ENCODE data around the gene PRKAA1. TPM values are rescaled to one million over a fixed set of nuclear protein-coding genes. Genes with fewer than 3 reads are reported as not detected.

Gene PRKAA1
- total and polyA plus RNA-seq, 2 of the 13 experiments (the other 11 are each of a cell fraction or from before 2014, with no cell fraction given) = 36.6 to 58.0 TPM

DNA sequence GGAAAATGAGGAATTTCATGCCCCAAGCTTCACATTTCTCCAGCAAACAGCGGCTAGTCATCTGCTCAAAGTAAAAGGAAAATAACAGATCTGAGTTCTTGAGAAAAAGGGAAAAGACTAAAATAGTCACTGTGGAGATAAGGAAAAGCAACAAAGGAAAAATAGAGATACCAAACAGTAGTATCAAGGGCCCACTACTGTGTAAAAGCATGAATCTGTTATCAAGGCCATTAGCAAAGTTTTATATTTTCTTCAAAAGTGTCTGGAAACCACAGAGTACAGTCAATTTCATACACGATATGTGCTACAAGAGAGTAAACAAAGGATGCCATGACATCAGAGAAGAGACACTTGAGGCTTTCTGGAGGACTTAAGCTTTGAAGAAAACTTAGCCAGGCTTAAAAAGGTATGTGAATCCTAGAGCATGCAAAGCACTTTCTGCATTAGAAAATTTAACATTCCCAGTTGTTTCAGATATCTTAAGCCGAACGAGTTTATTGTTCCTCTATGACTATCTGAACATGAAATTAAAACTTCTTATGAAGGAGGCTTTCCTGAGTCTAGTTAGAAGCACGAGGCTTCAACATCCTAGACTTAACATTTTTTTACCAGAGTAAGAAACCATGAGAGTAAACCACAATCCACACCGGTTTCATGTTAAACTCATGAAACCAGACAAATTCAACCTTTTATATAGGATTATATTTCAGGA lies 43.6 kb downstream of the PRKAA1 start (continued):
- TF ChIP-seq, protein P1, sequence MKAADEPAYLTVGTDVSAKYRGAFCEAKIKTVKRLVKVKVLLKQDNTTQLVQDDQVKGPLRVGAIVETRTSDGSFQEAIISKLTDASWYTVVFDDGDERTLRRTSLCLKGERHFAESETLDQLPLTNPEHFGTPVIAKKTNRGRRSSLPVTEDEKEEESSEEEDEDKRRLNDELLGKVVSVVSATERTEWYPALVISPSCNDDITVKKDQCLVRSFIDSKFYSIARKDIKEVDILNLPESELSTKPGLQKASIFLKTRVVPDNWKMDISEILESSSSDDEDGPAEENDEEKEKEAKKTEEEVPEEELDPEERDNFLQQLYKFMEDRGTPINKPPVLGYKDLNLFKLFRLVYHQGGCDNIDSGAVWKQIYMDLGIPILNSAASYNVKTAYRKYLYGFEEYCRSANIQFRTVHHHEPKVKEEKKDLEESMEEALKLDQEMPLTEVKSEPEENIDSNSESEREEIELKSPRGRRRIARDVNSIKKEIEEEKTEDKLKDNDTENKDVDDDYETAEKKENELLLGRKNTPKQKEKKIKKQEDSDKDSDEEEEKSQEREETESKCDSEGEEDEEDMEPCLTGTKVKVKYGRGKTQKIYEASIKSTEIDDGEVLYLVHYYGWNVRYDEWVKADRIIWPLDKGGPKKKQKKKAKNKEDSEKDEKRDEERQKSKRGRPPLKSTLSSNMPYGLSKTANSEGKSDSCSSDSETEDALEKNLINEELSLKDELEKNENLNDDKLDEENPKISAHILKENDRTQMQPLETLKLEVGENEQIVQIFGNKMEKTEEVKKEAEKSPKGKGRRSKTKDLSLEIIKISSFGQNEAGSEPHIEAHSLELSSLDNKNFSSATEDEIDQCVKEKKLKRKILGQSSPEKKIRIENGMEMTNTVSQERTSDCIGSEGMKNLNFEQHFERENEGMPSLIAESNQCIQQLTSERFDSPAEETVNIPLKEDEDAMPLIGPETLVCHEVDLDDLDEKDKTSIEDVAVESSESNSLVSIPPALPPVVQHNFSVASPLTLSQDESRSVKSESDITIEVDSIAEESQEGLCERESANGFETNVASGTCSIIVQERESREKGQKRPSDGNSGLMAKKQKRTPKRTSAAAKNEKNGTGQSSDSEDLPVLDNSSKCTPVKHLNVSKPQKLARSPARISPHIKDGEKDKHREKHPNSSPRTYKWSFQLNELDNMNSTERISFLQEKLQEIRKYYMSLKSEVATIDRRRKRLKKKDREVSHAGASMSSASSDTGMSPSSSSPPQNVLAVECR (CRISPR knock-in tag; IDR thresholded peaks at IDR 0.05; ENCODE audit: borderline replicate concordance) = no peak
- 0 out of 2 replicates have a peak, but pooled peaks have one; percentile 27 for TF ChIP-seq FOXA3 (CRISPR knock-in tag; IDR thresholded peaks at IDR 0.05)
- TF ChIP-seq FOXJ3 (CRISPR knock-in tag; IDR thresholded peaks at IDR 0.05; ENCODE audit: borderline replicate concordance) = no peak
- no peak for TF ChIP-seq NFRKB (IDR thresholded peaks at IDR 0.05)
- no peak for TF ChIP-seq PHF8 (CRISPR knock-in tag; IDR thresholded peaks at IDR 0.05)
- TF ChIP-seq ZBTB3 (CRISPR knock-in tag; IDR thresholded peaks at IDR 0.05; ENCODE audit: borderline replicate concordance, low read depth) = no peak
- no peak for TF ChIP-seq ZNF563 (CRISPR knock-in tag; IDR thresholded peaks at IDR 0.05)
- TF ChIP-seq SP140L (CRISPR knock-in tag; IDR thresholded peaks at IDR 0.05; ENCODE audit: borderline replicate concordance) = 0 out of 2 replicates have a peak, but pooled peaks have one; percentile 28
- no peak for TF ChIP-seq GATA4 (IDR thresholded peaks at IDR 0.05; ENCODE audit: borderline replicate concordance, low read depth)
- TF ChIP-seq SRSF9 (IDR thresholded peaks at IDR 0.05; ENCODE audit: borderline replicate concordance, insufficient read depth, low read depth, low read length, poor library complexity, severe bottlenecking) = no peak
- TF ChIP-seq SNAI1 (CRISPR knock-in tag; IDR thresholded peaks at IDR 0.05; ENCODE audit: borderline replicate concordance) = no peak
- TF ChIP-seq, protein P2, sequence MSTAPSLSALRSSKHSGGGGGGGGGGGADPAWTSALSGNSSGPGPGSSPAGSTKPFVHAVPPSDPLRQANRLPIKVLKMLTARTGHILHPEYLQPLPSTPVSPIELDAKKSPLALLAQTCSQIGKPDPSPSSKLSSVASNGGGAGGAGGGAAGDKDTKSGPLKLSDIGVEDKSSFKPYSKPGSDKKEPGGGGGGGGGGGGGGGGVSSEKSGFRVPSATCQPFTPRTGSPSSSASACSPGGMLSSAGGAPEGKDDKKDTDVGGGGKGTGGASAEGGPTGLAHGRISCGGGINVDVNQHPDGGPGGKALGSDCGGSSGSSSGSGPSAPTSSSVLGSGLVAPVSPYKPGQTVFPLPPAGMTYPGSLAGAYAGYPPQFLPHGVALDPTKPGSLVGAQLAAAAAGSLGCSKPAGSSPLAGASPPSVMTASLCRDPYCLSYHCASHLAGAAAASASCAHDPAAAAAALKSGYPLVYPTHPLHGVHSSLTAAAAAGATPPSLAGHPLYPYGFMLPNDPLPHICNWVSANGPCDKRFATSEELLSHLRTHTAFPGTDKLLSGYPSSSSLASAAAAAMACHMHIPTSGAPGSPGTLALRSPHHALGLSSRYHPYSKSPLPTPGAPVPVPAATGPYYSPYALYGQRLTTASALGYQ (CRISPR knock-in tag; IDR thresholded peaks at IDR 0.05) = no peak
- TF ChIP-seq, protein P3, sequence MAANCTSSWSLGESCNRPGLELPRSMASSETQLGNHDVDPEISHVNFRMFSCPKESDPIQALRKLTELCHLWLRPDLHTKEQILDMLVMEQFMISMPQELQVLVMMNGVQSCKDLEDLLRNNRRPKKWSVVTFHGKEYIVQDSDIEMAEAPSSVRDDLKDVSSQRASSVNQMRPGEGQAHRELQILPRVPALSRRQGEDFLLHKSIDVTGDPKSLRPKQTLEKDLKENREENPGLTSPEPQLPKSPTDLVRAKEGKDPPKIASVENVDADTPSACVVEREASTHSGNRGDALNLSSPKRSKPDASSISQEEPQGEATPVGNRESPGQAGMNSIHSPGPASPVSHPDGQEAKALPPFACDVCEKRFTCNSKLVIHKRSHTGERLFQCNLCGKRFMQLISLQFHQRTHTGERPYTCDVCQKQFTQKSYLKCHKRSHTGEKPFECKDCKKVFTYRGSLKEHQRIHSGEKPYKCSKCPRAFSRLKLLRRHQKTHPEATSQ (CRISPR knock-in tag; IDR thresholded peaks at IDR 0.05; ENCODE audit: borderline replicate concordance) = no peak
- TF ChIP-seq ZSCAN25 (CRISPR knock-in tag; IDR thresholded peaks at IDR 0.05) = no peak
- no peak for TF ChIP-seq ZBTB1 (CRISPR knock-in tag; IDR thresholded peaks at IDR 0.05; ENCODE audit: borderline replicate concordance)
- no peak for TF ChIP-seq ZNF878 (CRISPR knock-in tag; IDR thresholded peaks at IDR 0.05)
- TF ChIP-seq, protein P4, sequence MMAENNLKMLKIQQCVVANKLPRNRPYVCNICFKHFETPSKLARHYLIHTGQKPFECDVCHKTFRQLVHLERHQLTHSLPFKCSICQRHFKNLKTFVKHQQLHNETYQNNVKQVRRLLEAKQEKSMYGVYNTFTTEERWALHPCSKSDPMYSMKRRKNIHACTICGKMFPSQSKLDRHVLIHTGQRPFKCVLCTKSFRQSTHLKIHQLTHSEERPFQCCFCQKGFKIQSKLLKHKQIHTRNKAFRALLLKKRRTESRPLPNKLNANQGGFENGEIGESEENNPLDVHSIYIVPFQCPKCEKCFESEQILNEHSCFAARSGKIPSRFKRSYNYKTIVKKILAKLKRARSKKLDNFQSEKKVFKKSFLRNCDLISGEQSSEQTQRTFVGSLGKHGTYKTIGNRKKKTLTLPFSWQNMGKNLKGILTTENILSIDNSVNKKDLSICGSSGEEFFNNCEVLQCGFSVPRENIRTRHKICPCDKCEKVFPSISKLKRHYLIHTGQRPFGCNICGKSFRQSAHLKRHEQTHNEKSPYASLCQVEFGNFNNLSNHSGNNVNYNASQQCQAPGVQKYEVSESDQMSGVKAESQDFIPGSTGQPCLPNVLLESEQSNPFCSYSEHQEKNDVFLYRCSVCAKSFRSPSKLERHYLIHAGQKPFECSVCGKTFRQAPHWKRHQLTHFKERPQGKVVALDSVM (CRISPR knock-in tag; IDR thresholded peaks at IDR 0.05) = no peak

Measured in HepG2 (cell line).